Gastroesophageal sphincter (tissue), 3 donors: ENCODE data around the gene MAFG.

Experiments
- CTCF ChIP-seq, 4 experiments: fragments of 200-600 bp in 2 of 4; fragments of 450-650 bp in 2 of 4; sonication (generic) in 1 of 4; IDR thresholded peaks; one replicate each; pipeline ENCODE4 v1.5.1; 2017 to 2019; ENCODE audit warnings: antibody characterized with exemption in 4 of 4, mild to moderate bottlenecking in 2 of 4, moderate library complexity in 2 of 4
- POLR2A ChIP-seq, 2 donors: fragments of 450-650 bp; IDR thresholded peaks; one replicate each; pipeline ENCODE4 v1.6.1; 2017; ENCODE audit warnings: antibody characterized with exemption in 2 of 2, mild to moderate bottlenecking in 2 of 2, moderate library complexity in 1 of 2
- POLR2AphosphoS5 ChIP-seq: sonication (generic); formaldehyde crosslinking; IDR thresholded peaks from one replicate; pipeline ENCODE4 v1.6.1; 2017; ENCODE audit warnings: antibody characterized with exemption

GRCh38 chr17:81898885-81899284 lies 28.6 kb downstream of the MAFG start:
- TF ChIP-seq CTCF (IDR thresholded peaks at IDR 0.05) = no peak
- no peak for TF ChIP-seq POLR2A (IDR thresholded peaks at IDR 0.05)
- TF ChIP-seq POLR2AphosphoS5 = no peak
